GM21447 (cell line): Measurements from ENCODE around the gene THG1L.

ENCODE experiments used
- ATAC-seq: cut with Tn5 transposase; IDR thresholded peaks from one replicate; pipeline ENCODE4 v1.9.1; 2021; ENCODE audit not compliant: unreplicated experiment

THG1L gene

DNA sequence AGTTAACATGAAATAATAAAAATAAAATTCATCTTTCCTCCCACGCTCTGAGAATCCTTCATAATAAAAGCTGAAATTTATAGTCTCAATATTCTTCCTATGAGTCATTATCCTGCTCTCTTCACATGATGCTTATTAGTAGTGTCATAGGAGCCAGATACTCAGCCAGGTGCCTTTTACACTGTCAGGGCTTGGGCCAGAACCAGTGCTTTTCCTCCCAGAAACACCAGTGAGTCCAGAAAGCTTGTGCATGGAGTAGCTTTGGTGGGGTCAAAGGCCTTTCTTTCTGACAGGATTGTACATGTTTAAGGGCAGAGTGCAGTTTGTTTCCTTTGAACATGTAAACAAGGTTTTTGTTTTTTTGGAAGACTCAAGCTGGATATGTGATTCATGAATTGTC, 19.1 kb downstream of the THG1L start:
- no peak for ATAC-seq

DNA sequence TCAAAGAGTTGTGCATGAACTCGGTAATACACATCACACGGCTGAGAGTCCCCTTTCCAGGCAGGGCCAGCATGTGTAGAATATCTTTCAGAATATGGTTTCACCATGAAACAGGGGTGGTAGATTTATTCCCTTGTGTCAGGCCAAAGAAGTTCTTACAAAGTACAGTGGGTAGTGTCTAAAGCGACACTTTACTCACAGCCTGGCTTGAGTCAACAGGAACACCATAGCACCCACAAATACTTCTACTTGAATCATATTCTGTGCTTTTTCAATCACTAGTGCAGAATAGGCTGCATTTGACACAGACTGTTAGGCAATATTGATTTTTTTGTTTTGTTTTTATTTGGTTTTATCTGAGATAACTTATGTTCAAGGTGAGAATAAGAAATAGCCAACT, 24.9 kb downstream of the THG1L start:
- no peak for ATAC-seq

DNA sequence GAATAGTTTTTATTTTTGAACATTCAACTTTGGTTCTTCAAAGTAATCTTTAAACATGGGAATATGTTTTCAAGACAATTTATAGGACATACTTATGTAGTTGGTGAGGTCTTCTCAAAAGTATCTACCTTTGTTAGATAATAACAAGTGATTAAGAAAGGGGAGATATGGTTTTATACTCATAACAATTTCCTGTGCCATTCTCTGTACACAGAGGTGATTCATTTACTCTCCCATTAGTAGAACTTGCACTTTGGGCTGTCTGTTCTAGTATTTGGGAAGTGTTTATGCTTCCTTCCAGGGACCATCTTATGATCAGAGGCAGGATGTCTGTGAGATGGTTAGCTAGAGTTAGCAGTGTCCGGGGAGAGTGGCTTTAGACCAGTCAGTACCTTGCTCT, 27.5 kb downstream of the THG1L start:
- ATAC-seq: no peak

DNA sequence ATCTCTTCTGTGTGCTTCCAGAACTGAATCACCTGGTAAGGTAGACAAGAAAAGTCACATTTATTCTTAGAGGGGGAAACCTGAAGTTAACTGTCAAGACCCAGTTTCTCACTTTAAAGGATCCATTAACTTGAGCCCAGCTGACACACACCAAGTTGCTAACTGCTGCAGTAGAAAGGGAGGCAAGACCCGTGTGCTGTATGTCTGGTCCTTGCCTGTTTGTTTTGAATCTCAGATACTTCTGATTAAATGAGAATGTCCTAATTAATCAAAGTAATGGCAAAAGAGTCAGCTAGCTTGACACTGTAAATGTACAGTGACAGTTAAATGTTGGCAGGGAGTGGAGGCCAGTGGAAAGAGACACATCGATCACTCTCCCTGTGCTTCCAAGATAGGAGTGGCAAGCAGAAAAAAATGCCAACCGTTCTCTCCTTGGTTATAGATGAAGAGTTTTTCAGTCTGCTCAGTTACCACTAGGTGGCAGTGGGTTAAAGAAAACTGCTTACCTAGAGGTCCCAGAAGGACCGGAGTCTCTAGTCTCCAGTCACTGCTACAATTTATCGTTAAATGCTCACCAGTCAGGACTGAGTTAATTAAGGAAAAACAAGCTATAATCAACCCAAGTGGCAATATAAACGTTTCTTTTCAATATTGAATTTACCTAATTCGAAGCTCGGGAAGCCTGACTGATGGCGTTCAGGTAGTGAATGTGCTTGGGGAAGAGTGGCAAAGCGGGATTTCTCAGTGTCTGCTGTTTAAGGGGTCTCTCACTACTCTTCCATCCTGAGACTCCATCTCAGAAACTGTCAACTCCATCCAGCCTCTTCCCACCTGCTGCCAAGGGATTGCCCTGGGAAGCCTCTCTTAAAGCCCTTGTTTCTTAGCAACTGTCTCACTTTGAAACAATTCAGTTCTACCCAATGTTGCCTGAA, 30.7 kb downstream of the THG1L start:
- peak; percentile 81 for ATAC-seq

DNA sequence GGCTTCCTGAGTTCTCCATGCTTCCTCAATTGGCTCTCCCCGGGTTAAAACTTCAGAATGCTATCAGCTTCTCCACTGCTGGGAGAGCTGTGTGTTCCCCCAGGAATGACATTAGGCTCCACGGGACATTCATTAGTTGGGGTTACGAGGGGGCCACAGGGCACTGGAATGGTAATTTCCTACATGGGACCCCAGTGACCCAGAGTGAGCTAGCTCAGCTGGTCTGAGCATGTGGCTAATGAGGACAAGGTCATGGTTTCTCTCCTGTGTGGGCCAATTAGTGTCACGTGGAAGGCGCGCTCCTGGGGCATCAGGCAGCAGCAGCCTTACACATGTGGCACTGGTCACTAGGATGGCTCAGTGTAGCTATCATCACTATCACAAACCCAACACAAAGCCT, 33.3 kb downstream of the THG1L start:
- no peak for ATAC-seq

DNA sequence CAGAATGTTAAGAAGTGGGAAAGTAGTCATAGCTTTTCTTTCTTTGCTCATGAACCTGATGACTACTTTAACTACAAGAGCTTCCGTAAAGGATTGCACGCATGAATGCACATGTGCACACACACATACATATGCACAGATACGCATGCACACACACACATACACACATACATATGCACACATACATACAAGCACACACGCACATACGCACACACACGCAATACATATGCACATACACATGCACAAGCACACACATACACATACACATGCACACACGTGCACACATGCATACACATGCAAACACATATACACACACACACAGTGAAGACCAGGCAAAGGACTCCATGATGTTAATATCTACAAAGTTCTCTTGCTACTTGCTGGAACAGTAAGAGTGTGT, 35.2 kb downstream of the THG1L start:
- no peak for ATAC-seq

DNA sequence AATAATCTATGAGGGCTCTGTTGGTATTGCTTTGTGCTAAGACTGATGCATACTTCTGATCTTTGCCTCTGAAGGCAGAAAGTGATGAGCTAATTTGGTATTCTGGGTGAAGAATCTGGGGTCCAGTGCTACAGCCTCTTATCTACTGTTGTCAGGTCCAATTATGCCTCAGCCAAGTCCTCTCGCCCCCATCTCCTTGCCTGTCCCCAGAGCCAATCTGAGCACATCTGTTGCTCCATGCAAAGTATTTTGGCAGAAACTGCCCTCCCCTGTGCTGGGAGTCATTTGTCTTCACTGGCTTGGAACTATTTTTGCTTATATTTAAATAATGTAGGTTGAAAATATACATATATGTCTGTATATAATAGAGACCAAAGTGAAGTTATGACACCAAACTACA, 35.7 kb downstream of the THG1L start:
- ATAC-seq: no peak

DNA sequence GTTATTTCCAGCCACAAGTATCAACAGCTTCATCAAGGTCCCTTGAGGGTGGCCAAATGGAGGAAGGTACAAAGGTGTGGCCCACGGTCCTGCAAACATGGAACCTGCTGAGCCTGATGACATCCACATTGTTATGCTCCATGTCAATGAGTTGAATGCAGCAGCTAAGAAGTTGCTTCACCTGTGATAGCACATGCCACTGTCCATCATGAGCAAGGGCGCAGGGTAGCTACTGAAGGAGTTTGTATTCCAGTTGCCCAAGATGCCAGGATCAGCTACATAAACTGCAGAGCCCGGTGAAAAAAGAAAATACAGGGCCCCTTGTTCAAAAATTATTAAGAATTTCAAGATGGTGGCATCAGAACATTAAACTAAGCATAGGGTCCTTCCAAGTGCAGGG, 36.5 kb downstream of the THG1L start:
- no peak for ATAC-seq

DNA sequence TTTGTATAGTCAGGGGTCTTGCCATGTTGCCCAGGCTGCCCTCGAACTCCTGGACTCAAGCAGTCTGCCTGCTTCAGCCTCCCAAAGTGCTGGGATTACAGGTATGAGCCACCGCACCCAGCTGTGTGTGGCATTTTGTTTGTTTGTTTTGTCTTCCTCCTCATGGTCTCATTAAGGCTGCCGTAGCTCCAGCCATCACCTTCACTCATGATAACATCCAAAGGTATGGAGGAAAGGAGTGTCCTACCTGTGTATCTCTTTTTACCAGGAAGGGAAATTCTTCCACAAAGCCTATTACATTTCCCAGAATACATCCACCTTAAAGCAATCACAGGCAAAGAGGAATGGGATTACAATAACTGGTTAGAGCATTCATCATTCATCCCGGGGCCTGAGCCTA, 39.4 kb downstream of the THG1L start:
- no peak for ATAC-seq

DNA sequence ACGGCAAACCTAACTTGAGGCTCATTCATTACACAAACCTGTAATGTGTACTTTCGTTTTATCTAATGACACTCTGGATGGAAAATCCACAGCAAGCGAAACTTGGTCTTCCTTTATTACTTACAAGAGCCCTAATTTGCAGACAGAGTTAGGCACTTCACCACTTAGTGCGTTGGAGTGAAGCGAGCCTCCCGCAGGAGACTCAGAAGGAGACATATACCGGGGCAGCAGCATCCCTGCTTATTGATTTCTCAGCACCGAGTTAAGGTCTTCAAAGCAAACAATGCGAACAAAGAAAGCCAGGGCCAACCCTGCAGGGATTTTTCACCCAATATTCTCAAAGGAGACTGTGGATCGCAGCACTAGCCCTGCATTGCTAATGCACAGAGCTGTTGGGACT, 40.9 kb downstream of the THG1L start:
- no peak for ATAC-seq

DNA sequence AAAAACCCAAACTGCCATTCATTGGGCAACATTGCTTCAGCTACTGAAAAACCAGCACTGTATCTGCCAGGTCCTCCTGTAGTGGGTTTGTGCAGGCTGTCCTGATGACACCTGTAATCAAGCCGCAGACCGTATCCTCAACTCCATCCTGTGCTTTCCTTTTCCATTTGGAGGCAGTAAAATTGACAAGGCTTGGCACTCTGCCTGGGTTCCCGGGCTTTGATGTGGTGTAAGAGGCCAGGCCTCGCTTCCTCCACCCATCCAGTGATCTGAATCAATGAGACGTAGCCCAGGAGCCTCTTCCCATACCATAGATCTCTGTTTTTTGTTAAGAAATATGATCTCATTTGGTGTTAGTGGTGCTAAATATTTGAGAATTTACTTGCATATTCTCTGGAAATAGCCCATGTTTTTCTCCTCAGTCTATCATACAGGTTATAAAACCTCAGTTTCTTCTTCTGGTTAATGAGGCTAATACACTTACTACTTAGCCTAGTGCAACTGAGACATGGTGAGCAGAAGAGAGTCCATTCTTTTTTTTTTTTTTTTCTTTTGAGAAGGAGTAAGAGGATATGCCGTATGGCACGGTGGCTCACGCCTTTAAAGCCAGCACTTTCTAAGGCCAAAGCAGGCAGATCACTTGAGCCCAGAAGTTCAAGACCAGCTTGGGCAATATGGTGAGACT, 47.0 kb downstream of the THG1L start:
- ATAC-seq: no peak

DNA sequence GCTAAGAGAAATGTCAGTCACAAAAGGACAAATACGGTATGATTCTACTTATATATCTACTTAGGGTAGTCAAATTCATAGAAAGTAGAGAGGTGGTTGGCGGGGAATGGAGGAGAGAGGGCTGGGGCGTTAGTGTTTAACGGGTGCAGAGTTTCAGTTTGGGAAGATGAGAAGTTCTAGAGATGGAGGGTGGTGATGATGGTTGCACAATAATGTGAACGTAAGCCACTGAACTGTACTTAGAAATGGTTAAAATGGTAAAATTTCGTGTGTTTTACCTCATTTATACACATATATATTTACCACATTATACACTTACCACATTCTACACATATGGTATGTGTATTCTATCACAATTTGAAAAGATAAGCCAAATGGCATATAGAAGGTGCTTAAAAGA, 48.0 kb downstream of the THG1L start:
- ATAC-seq: no peak

DNA sequence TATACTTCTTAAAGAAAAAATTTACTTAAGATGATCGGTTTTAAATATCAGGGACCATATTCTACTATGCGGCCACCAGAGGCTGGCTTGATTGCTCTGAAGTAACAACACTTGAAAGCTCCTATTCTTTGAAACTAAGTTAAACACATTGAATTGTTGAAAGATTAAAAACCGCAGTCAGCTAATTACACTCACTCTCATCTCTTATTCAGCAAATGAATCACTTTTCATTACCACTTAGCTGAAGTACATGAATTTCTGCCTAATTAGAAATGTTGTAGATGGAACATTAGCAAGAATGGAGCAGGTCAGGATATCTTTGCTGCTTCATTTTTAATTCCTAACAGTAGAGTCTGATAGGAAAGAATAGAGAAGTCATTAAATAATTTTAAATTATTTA, 54.6 kb downstream of the THG1L start:
- ATAC-seq: no peak
